Measurements from ENCODE around the gene ZNF813. TPM values are rescaled to one million over a fixed set of nuclear protein-coding genes. Genes with fewer than 3 reads are reported as not detected.
"Not testable (repeated sequence)": the region's sequence is repeated elsewhere in the genome, so short reads cannot be mapped to it uniquely, and the experiment has no call there.

ZNF813 gene
- 1.6 TPM for polyA plus RNA-seq (2013, experiment 1 of 2)
- 1.6 TPM for polyA plus RNA-seq (2013, experiment 2 of 2)

DNA sequence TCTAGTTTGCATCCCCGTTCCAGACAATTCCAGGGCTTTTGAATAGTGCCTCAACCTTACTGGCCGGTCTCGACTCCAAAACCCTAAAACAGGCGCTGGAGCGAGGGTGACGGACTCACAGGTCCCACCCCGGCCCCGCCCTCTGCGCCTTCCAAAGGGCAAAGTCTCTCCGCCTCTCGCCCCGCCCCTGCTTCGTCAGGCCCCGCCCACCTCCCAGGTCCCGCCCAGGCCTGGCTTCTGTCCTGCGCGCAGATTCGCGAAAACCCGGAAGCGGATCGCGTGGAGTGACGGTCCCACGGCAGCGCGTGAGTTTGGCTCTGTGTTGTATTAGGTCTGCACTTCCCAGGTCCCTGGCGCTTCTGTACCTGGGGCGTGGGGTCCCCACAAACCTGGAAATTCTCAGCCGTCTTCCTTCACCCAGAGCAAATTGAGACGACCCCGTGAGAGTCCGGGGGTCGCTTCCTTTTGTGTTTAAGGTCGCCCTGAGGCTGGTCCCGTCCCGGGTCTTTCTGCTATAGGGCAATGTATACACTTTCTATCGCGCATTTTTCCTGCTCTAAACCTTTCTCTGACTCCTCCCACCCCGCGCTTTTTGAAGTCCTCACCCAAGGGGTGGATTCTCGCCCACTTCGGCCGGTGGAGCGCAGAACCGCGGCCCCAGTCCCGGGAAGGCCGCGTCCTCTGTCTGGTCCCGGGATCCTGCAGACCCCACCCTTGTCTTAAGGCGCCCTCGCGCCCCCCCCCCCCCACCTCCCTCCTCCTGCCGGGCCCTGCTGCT is at the start of gene ZNF813:
Gene ZNF813, plus strand, starts transcription at position 249 of the 778 bp plus-strand sequence. CDS start 16,090 bp downstream, outside the sequence.
- Histone ChIP-seq H3K36me3 (ENCODE audit: control insufficient read depth in 1 of 2, insufficient read depth in 2 of 2, low read depth in 1 of 2, low read length in 2 of 2) (no peaks in the 10 kb centered on the region), H2BK5ac (ENCODE audit: low read depth, low read length, poor library complexity, severe bottlenecking) (no peak within 1 kb of the TSS), H3K79me1 (replicated peaks; ENCODE audit: low read length, poor library complexity, severe bottlenecking) (peaks cover 6% of the 10 kb centered on the region), H2BK15ac (ENCODE audit: low read depth, poor library complexity, severe bottlenecking) (no peak within 1 kb of the TSS), H3K4me2 (ENCODE audit: low read length, poor library complexity, severe bottlenecking) (peak within 1 kb of the TSS; percentile 86), H3K9me3 (ENCODE audit: control insufficient read depth, low read length) (peaks cover 1% of the 10 kb centered on the region), H3K9ac (ENCODE audit: low read length) (peak within 1 kb of the TSS; percentile 97), H4K91ac (ENCODE audit: low read length) (no peak within 1 kb of the TSS), H2AK5ac (ENCODE audit: low read length, severe bottlenecking) (no peak within 1 kb of the TSS), H4K8ac (ENCODE audit: low read length) (peak within 1 kb of the TSS; percentile 96), H3K14ac (ENCODE audit: low read length in 2 of 2) (no peak within 1 kb of the TSS), H3K27me3 (ENCODE audit: control insufficient read depth in 1 of 2, insufficient read depth in 1 of 2, low read length in 2 of 2) (no peaks in the 10 kb centered on the region), H3K4me1 (ENCODE audit: control insufficient read depth, insufficient read depth, low read depth, low read length) (peaks cover 7% of the 10 kb centered on the region), H2BK120ac (ENCODE audit: low read depth, low read length) (peak within 1 kb of the TSS; percentile 49), H3K4ac (ENCODE audit: low read depth in 1 of 2, low read length in 2 of 2) (no peak within 1 kb of the TSS), H3K18ac (ENCODE audit: low read depth in 1 of 2, low read length in 2 of 2) (peak within 1 kb of the TSS in 1 of 2 experiments; percentile 19), H3K27ac (ENCODE audit: low read length, poor library complexity, severe bottlenecking) (peak within 1 kb of the TSS; percentile 21), H2AFZ (ENCODE audit: low read depth, low read length) (no peak within 1 kb of the TSS), H3K23ac (ENCODE audit: low read length in 2 of 2) (peak within 1 kb of the TSS in 1 of 2 experiments; percentile 34), H3K4me3 (ENCODE audit: insufficient read depth in 1 of 2, low read depth in 1 of 2, low read length in 2 of 2) (peak within 1 kb of the TSS; percentile 62 to 92), H2BK12ac (ENCODE audit: low read length in 2 of 2) (no peak within 1 kb of the TSS)
- peak; percentile 87 for DNase-seq
- WGBS, result under 1% methylated on average over 45 of the region's 55 CpGs

DNA sequence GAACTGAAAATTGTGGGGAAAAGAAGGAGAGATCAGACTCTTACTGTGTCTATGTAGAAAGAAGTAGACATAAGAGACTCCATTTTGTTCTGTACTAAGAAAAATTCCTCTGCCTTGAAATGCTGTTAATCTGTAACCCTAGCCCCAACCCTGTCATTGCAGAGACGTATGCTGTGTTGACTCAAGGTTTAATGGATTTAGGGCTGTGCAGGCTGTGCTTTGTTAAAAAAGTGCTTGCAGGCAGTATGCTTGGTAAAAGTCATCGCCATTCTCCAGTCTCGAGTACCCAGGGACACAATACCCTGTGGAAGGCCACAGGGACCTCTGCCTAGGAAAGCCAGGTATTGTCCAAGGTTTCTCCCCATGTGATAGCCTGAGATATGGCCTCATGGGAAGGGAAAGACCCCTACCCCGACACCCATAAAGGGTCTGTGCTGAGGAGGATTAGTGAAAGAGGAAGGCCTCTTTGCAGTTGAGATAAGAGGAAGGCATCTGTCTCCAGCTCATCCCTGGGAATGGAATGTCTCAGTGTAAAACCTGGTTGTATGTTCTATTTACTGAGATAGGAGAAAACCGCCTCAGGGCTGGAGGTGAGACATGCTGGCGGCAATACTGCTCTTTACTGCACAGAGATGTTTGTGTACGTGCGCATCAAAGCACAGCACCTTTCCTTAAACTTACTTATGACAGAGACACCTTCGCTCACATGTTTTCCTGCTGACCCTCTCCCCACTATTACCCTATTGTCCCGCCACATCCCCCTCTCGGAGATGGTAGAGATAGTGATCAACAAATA is 46.8 kb upstream of the ZNF813 start:
- peaks cover 10% of the 10 kb centered on the region for H3K9me3 ChIP-seq (ENCODE audit: control insufficient read depth, low read length)
- not testable (repeated sequence) for H3K4me2 ChIP-seq (ENCODE audit: low read length, poor library complexity, severe bottlenecking); H3K27ac ChIP-seq (ENCODE audit: low read length, poor library complexity, severe bottlenecking); H3K9ac ChIP-seq (ENCODE audit: low read length); H3K4me1 ChIP-seq (ENCODE audit: control insufficient read depth, insufficient read depth, low read depth, low read length); H2BK5ac ChIP-seq (ENCODE audit: low read depth, low read length, poor library complexity, severe bottlenecking); H3K36me3 ChIP-seq (ENCODE audit: control insufficient read depth in 1 of 2, insufficient read depth in 2 of 2, low read depth in 1 of 2, low read length in 2 of 2); H2AFZ ChIP-seq (ENCODE audit: low read depth, low read length); H3K23ac ChIP-seq (ENCODE audit: low read length in 2 of 2); H2BK120ac ChIP-seq (ENCODE audit: low read depth, low read length); H3K79me1 ChIP-seq (replicated peaks; ENCODE audit: low read length, poor library complexity, severe bottlenecking); H4K8ac ChIP-seq (ENCODE audit: low read length); H3K14ac ChIP-seq (ENCODE audit: low read length in 2 of 2); H4K91ac ChIP-seq (ENCODE audit: low read length); H2BK15ac ChIP-seq (ENCODE audit: low read depth, poor library complexity, severe bottlenecking); DNase-seq; H2BK12ac ChIP-seq (ENCODE audit: low read length in 2 of 2); H3K27me3 ChIP-seq (ENCODE audit: control insufficient read depth in 1 of 2, insufficient read depth in 1 of 2, low read length in 2 of 2); H2AK5ac ChIP-seq (ENCODE audit: low read length, severe bottlenecking); H3K18ac ChIP-seq (ENCODE audit: low read depth in 1 of 2, low read length in 2 of 2); H3K4ac ChIP-seq (ENCODE audit: low read depth in 1 of 2, low read length in 2 of 2); H3K4me3 ChIP-seq (ENCODE audit: insufficient read depth in 1 of 2, low read depth in 1 of 2, low read length in 2 of 2)
- WGBS, result 63% methylated on average over 10 of the region's 11 CpGs

DNA sequence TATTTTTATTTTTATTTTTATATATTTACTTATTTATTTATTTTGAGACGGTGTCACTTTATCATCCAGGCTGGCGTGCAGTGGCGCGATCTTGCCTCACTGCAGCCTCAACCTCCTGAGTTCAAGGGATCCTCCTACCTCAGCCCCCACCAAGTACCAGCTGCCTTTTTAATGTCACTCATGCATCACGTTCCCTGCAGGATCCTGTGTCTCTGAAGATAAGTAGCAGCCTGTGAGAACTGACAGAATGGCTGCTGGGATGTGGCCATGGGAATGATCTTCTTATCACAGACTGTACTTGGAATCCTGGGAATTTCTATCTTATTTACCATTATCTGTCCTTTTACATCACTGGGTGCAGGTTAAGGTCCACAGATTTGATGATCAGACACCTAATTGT is 45.0 kb upstream of the ZNF813 start:
- H4K8ac ChIP-seq (ENCODE audit: low read length), result no peak overlapping the region
- no peaks in the 10 kb centered on the region for H3K27me3 ChIP-seq (ENCODE audit: control insufficient read depth in 1 of 2, insufficient read depth in 1 of 2, low read length in 2 of 2)
- no peak overlapping the region for H3K14ac ChIP-seq (ENCODE audit: low read length in 2 of 2)
- no peak overlapping the region for H2AFZ ChIP-seq (ENCODE audit: low read depth, low read length)
- no peak overlapping the region for H2BK120ac ChIP-seq (ENCODE audit: low read depth, low read length)
- no peak overlapping the region for H2BK15ac ChIP-seq (ENCODE audit: low read depth, poor library complexity, severe bottlenecking)
- H2BK5ac ChIP-seq (ENCODE audit: low read depth, low read length, poor library complexity, severe bottlenecking), result no peak overlapping the region
- no peak overlapping the region for H3K4me2 ChIP-seq (ENCODE audit: low read length, poor library complexity, severe bottlenecking)
- H3K23ac ChIP-seq (ENCODE audit: low read length in 2 of 2), result no peak overlapping the region
- H3K9ac ChIP-seq (ENCODE audit: low read length), result no peak overlapping the region
- no peak overlapping the region for H3K4ac ChIP-seq (ENCODE audit: low read depth in 1 of 2, low read length in 2 of 2)
- no peak overlapping the region for H2BK12ac ChIP-seq (ENCODE audit: low read length in 2 of 2)
- H2AK5ac ChIP-seq (ENCODE audit: low read length, severe bottlenecking), result no peak overlapping the region
- H4K91ac ChIP-seq (ENCODE audit: low read length), result no peak overlapping the region
- no peak for DNase-seq
- H3K36me3 ChIP-seq (ENCODE audit: control insufficient read depth in 1 of 2, insufficient read depth in 2 of 2, low read depth in 1 of 2, low read length in 2 of 2), result peaks cover 0 to 5% of the 10 kb centered on the region in 2 experiments
- peaks cover under 1% of the 10 kb centered on the region for H3K9me3 ChIP-seq (ENCODE audit: control insufficient read depth, low read length)
- H3K27ac ChIP-seq (ENCODE audit: low read length, poor library complexity, severe bottlenecking), result no peak overlapping the region
- no peaks in the 10 kb centered on the region for H3K79me1 ChIP-seq (replicated peaks; ENCODE audit: low read length, poor library complexity, severe bottlenecking)
- H3K4me1 ChIP-seq (ENCODE audit: control insufficient read depth, insufficient read depth, low read depth, low read length), result no peaks in the 10 kb centered on the region
- 90% methylated on average over 5 of the region's 5 CpGs for WGBS
- H3K18ac ChIP-seq (ENCODE audit: low read depth in 1 of 2, low read length in 2 of 2), result no peak overlapping the region
- H3K4me3 ChIP-seq (ENCODE audit: insufficient read depth in 1 of 2, low read depth in 1 of 2, low read length in 2 of 2), result no peak overlapping the region

DNA sequence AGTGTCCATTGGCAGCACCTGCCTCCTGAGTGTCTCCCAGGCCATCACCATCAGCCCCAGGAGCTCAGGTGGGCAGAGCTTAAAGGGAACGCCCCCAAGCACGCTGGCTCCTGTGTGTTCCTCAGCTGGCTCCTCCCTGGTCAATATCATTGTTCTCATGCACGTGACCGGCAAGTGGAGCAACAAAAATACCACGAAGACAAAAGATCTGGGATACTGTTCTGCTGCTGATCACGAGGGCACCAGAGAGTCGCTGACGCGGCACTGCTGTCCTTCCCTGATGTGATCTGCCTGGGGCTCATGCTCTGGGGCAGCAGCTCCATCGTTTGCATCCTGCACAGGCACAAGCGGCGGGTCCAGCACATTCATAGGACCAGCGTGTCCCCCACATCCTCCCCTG is 44.5 kb upstream of the ZNF813 start:
- H3K27me3 ChIP-seq (ENCODE audit: control insufficient read depth in 1 of 2, insufficient read depth in 1 of 2, low read length in 2 of 2); H4K8ac ChIP-seq (ENCODE audit: low read length); DNase-seq; H3K79me1 ChIP-seq (replicated peaks; ENCODE audit: low read length, poor library complexity, severe bottlenecking); H3K4me2 ChIP-seq (ENCODE audit: low read length, poor library complexity, severe bottlenecking); H2AK5ac ChIP-seq (ENCODE audit: low read length, severe bottlenecking); H3K9ac ChIP-seq (ENCODE audit: low read length); H3K14ac ChIP-seq (ENCODE audit: low read length in 2 of 2); H3K27ac ChIP-seq (ENCODE audit: low read length, poor library complexity, severe bottlenecking); H2BK12ac ChIP-seq (ENCODE audit: low read length in 2 of 2); H3K23ac ChIP-seq (ENCODE audit: low read length in 2 of 2); H2AFZ ChIP-seq (ENCODE audit: low read depth, low read length); H2BK120ac ChIP-seq (ENCODE audit: low read depth, low read length); H3K36me3 ChIP-seq (ENCODE audit: control insufficient read depth in 1 of 2, insufficient read depth in 2 of 2, low read depth in 1 of 2, low read length in 2 of 2); H3K4me3 ChIP-seq (ENCODE audit: insufficient read depth in 1 of 2, low read depth in 1 of 2, low read length in 2 of 2); H2BK5ac ChIP-seq (ENCODE audit: low read depth, low read length, poor library complexity, severe bottlenecking); H3K9me3 ChIP-seq (ENCODE audit: control insufficient read depth, low read length); H3K18ac ChIP-seq (ENCODE audit: low read depth in 1 of 2, low read length in 2 of 2); H4K91ac ChIP-seq (ENCODE audit: low read length); H2BK15ac ChIP-seq (ENCODE audit: low read depth, poor library complexity, severe bottlenecking); H3K4ac ChIP-seq (ENCODE audit: low read depth in 1 of 2, low read length in 2 of 2); H3K4me1 ChIP-seq (ENCODE audit: control insufficient read depth, insufficient read depth, low read depth, low read length): not testable (repeated sequence)
- WGBS, result no CpG with 5 or more reads among the region's 13 CpGs

Data from mesenchymal stem cell (in vitro differentiated cells and primary cell).